NCI-H510A (cell line): ENCODE data around the gene PHTF2.
A peak's percentile ranks its signal among the peaks of the same experiment; 100 is the strongest.
"Not testable (repeated sequence)": the region's sequence is repeated elsewhere in the genome, so short reads cannot be mapped to it uniquely, and the experiment has no call there.

ENCODE experiments used
- DNase-seq: peaks from one replicate; lab custom pipeline; 2025; lab: John Stamatoyannopoulos, UW

PHTF2 gene

DNA sequence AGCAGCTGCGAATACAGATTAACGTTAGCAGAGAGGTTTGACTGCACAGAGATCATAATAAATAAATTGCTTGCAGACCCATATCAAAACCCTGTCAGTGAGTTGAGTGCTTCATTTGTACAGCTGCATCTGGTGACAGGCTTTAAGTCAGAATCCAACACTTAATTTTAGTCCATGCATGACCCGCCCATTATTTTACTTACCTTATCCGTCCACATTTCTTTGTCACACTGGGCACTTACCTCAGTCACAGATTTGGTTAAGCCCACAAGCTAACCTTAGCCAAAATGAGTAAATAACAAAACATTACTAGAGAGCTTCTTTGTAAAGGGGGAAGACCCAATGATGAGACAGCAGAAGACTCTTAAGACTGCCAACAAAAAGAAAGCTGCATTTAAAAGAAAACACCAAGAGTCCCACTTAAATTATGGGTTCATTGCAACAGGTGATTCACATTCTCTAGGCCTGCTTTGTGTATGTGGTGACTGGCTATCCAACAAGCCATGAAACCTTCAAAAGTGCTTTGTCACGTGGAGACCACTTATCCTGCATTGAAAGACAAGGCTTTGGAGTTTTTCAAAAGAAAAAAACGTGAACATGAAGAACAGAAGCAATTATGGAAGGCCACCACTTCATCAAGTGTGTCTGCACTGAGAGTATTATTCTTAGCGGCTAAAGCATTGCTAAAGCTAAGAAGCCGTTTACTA is 32.2 kb downstream of the PHTF2 start:
- DNase-seq, result peak; percentile 32

GRCh38 chr7:77831481-77831880 is 32.9 kb downstream of the PHTF2 start:
- DNase-seq, result no peak

DNA sequence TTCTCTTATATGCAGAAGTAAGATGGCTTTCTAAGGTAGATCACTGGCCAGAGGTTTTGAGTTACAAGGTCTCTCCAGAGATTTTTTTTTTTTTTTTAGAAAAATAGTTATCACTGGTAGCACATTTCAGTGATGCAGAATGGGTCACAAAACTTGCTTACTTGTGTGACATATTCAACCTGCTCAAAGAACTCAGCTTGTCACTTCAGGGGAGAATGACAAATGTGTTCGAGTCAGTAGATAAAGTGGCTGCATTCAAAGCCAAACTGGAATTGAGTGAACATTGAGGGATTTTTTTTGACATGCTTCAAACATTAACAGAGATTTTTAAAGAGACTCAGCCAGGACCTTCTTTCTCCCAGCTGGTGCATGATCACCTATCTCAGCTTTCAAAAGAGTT is 33.4 kb downstream of the PHTF2 start:
- DNase-seq, result no peak

DNA sequence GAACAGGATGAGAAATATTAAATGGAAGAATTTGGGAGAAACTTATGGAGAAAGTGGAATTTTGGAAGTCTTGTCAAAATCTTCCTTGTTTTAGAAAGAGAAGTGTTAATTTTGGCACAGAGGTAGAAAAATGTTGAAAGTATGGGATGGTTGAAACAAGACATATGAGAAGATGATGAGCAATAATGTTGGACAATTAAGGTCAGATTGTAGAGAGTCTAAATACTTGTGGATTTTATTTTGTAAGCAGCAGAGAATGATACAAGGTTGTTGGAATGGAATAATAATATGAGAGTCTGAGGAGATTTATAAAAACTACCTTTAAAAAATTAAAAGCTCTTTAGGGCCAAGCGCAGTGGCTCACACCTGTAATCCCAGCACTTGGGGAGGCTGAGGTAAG is 34.6 kb downstream of the PHTF2 start:
- no peak for DNase-seq

DNA sequence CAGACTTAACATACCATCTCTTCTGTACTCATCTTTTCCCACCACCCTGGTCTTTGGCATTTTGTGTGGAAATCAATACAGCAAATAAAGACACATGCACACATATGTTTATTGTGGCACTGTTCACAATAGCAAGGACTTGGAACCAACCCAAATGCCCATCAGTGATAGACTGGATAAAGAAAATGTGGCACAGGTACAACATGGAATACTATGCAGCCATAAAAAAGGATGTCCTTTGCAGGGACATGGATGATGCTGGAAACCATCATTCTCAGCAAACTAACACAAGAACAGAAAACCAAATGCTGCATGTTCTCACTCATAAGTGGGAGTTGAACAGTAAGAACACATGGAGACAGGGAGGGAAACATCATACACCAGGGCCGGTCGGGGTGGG is 37.9 kb downstream of the PHTF2 start:
- DNase-seq, result not testable (repeated sequence)

DNA sequence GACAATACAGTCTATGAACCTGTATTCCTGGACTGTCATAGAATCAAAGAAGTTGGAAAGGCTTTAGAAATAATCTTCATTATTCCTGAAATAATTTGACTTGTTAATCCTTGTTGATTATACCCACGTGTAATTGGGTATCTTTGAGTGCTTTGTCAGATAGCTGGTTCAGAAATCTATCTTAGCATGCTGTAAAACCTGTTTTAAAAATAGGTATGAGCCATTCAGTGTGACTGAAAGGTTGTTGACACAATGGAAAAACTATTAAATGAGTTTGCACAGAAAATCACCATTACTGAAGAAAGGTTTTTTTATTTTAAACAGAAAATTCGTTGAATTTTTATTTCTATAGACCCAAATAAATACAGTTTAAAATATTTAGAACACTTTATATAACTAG is 38.7 kb downstream of the PHTF2 start:
- no peak for DNase-seq

DNA sequence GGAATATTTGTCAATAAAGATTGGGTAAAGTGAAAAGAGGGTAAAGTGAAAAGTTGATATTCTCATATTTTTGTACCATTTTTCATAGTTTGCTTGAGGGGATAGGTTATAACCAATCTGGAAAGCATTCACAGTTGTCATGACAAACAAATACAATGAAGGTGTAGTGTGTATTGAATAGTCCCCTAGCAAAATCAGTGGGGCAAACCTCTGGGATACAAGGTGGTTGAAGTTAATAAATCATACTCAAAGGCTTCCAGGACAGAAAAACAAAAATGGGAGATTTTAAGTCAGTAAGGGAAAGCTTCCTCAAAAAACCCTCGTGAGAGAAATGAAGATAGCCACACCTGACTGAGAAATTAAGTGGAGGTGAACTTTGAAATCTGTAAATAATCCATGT is 39.4 kb downstream of the PHTF2 start:
- no peak for DNase-seq

DNA sequence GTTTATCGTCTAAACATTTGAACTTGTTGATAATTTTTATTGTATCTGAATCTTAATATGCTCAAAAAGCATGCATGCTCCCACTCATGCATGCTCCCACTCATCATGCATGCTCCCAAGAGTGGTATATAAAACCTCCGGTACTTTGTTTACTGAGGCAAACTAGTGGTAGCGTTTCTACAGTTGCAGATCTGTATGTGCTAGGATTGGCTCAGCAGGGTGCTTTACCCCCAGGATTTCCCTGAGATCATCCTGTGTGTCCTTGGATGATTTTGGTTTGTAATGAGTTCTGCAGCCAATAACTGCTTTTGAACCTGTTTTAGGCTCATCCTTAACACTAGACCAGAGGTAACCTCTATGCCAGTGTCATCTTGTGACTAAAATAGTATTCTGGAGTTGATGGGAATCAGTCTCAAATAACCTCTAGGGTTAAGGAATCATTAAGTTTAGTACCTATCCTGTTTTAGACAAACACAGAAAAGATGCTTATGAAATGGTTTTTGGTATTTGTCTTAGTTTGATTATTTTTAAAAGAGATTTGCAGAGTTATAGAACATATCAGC is 40.4 kb downstream of the PHTF2 start:
- DNase-seq, result no peak

DNA sequence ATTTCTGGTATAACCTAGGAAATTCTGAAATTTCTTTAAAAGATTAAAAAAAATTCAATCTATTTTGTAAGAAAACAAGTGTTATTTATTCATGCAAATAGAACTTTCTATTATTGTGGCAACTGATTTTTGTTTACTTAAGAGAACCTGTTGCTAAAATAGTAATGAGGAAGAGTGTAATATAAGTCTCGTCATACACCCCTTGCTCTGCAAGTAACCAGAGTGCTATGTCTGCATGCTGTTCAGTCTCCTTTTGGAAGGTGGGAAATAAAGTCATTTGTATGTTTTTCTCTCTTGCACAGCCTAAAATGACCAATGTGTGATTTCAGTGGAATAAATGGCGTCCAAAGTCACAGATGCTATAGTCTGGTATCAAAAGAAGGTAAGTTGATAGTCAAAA is 41.3 kb downstream of the PHTF2 start:
- DNase-seq, result no peak

GRCh38 chr7:77843194-77843593 is 44.6 kb downstream of the PHTF2 start:
- no peak for DNase-seq

DNA sequence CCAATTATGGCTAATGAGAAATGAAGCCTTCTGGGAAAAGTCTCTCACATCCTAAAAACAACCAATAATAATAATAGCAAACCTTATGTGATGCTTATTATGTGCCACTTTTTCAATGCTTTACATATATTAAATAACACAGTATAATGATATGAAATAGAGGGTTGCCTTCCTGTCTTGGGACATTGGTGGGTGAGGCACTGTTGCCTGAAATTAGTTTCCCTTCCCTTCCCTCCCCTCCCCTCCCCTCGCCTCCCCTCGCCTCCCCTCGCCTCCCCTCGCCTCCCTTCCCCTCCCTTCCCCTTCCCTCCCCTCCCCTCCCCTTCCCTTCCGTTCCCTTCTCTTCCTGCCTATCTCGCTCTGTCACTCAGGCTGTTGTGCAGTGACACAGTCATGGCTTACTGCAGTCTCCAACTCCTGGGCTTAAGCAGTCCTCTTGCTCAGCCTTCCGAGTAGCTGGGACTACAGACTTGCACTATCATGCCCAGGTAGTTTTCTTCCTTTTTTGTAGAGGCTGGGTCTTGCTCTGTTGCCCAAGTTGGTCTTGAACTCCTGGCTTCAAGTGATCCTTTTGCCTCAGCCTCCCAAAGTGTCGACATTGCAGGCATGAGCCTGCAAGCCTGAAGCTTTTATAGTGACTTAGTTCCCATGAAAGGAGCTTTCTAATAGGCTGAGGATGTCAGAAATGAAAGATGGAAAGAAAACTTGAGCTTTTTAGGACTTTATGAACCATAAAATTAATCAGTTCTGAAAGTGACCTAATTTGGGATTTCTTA is 47.9 kb downstream of the PHTF2 start:
- DNase-seq, result no peak

DNA sequence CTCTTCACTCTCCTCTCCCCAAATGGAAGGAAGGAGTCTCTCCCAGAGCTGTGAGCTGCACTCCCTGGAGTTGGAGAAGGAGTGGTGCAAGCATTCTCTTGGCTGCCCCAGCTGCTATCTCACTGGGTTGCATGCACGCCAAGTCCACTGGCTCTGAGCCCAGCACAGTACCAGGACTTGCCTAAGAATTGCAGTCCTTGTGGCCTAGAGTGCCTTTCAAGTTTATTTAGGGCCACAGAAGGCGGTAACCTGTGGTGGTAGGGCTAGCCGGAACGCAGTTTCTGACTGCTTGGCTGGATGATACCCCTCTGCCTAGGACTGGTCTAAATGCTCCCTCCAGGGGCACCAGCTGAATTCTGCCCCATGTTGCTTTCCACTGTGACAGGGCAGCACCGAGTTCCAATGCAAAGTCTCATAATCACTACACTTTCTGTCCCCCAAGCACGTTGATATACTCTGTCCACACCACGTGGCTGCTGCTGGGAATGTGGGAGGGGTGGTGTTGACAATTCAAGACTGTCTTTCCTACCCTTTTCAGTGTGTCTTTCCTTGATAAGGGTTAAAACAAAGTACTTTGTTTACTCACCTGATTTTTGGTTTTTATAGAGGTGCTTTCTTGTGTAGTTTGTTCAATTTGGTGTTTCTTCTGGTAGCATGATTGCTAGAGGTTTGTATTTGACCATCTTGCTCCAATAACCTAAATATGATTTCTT is 57.0 kb downstream of the PHTF2 start:
- DNase-seq, result no peak

DNA sequence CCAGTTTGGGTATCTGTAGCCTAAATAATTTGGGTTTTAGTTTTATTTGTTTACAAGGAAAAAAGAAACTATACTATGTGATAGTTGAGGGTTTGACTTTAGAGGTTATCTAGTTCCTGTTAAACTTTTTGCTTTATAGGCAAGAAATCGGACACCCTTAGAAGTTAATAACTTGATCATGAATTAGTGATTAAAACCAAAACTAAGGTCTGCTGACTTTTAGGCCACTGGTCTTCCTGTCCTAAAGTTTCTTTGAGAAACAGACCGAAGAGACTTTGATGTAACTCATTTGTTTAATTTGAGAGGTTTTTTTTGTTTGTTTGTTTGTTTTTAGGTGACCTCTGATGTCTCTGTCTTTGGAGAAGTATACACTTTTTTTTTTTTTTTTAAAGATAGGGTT is 59.7 kb downstream of the PHTF2 start:
- DNase-seq, result no peak

- DNase-seq, result no peak
Measured at GRCh38 chr7:77859343-77859742, 60.8 kb downstream of the PHTF2 start.

GRCh38 chr7:77862691-77863090 is 64.1 kb downstream of the PHTF2 start:
- no peak for DNase-seq

DNA sequence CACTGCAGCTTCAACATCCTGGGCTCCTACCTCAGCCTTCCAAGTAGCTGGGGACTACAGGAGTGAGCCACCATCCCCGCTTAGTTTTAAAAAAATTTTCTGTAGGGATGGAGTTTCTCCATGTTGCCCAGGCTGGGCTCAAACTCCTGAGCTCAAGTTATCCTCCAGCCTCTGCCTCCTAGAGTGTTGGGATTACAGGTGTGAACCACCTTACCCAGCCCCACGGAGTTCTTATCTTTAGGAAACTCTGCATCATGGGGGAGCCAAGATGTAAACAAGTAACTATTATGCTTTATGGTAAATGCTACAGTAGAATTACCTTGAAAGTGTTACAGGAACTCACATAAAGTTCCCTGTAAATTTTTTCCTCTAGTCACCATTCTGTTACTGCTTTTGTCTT is 65.3 kb downstream of the PHTF2 start:
- DNase-seq, result no peak

GRCh38 chr7:77866370-77866769 is 67.8 kb downstream of the PHTF2 start:
- no peak for DNase-seq

- DNase-seq, result no peak
Measured at GRCh38 chr7:77866786-77867536, 68.4 kb downstream of the PHTF2 start.

- DNase-seq, result no peak
Measured at GRCh38 chr7:77867537-77867865, 68.9 kb downstream of the PHTF2 start.

- not testable (repeated sequence) for DNase-seq
Measured at GRCh38 chr7:77872256-77872655, 73.7 kb downstream of the PHTF2 start.

DNA sequence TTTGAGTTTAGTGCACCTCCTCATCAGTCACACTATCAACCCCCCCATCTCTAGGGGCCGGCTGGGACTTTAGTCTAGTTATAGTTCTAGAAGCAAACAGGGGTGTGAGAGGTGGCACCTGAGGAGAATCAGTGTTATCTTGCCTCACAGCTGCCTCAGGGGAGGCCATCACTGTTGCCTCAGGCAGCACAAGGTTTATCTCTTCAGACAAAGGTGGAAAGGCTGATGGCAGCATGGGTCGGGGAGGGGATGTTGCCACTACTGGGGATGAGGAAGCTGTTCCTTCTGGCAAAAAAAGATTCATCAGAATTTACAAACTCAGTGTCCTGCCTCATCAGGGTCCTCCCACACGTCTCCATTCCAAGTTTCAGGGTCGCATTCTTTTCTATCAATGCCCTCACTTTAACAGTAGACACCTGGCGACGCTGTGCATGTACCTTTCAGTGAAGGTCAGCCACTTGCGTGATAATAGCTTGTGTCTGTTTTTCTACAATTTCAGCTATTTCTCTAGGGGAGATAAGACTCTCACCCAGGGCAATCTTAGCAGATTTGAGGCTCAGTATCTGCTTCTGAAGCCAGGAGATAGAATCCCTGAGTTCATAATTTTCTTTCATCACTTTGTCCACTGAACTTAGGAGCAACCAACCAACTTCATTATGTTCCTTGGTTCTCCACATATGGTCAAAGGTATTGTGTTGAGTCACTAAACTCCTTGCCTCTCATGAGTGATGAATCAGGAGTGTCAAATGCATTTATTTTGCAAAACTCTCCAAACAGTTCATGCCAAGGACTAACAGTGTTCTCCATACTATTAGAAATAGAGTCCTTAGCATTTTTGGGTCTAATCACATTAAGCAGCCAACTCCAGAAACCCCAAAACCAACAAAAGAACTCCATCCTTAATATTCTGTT is 75.1 kb downstream of the PHTF2 start:
- DNase-seq, result not testable (repeated sequence)
